H1 (cell line): ENCODE data around the gene SEPTIN7. TPM values are rescaled to one million over a fixed set of nuclear protein-coding genes. Genes with fewer than 3 reads are reported as not detected.

Experiments used
- CTCF ChIA-PET: fragments of 300-600 bp; sonication (Branson Sonifier 250); formaldehyde crosslinking; loops from one replicate; lab custom pipeline; 2021; ENCODE audit not compliant: partially characterized antibody; lab: Charles Lee
- POLR2A ChIA-PET: fragments of 300-600 bp; sonication (Branson Sonifier 250); formaldehyde crosslinking; loops from one replicate; lab custom pipeline; 2021; ENCODE audit warnings: inconsistent platforms; ENCODE audit not compliant: partially characterized antibody; lab: Charles Lee
- DNase-seq, 2 experiments: peaks; one replicate each; pipeline versions ENCODE4 v3.0.0 to v3.0.0-alpha.2; 2010 to 2022; ENCODE audit warnings: low spot score in 2 of 2, low read depth in 1 of 2, mixed read lengths in 1 of 2
- FAIRE-seq: peaks from 2 replicates; lab custom pipeline; 2011; peaks lifted over from hg19 to GRCh38; lab: Jason Lieb, UNC
- H2AFZ ChIP-seq: 2 replicates; pipeline ENCODE4 v1.8.1; 2012; ENCODE audit warnings: low read length, inconsistent platforms
- H2AK5ac ChIP-seq: 2 replicates; pipeline ENCODE4 v1.6.1; 2013; ENCODE audit warnings: low read depth, low read length
- H2BK120ac ChIP-seq: replicated peaks from 2 replicates; pipeline ENCODE3; 2013; ENCODE audit warnings: low read depth, low read length, inconsistent platforms
- H2BK12ac ChIP-seq: 2 replicates; pipeline ENCODE4 v1.6.1; 2013; ENCODE audit warnings: low read depth, low read length
- H2BK15ac ChIP-seq: 2 replicates; pipeline ENCODE4 v1.6.1; 2013; ENCODE audit warnings: low read length
- H2BK20ac ChIP-seq: 2 replicates; pipeline ENCODE4 v1.6.1; 2013; ENCODE audit warnings: low read length
- H2BK5ac ChIP-seq: 2 replicates; pipeline ENCODE4 v1.6.1; 2013; ENCODE audit warnings: low read depth, low read length
- H3K14ac ChIP-seq: 2 replicates; pipeline ENCODE4 v1.6.1; 2013; ENCODE audit warnings: inconsistent platforms; ENCODE audit not compliant: insufficient read length
- H3K18ac ChIP-seq: 2 replicates; pipeline ENCODE4 v1.6.1; 2013; ENCODE audit warnings: low read length; ENCODE audit errors: extremely low read depth
- H3K23ac ChIP-seq: 2 replicates; pipeline ENCODE4 v1.6.1; 2013; ENCODE audit warnings: inconsistent platforms; ENCODE audit not compliant: insufficient read length
- H3K23me2 ChIP-seq: 2 replicates; pipeline ENCODE4 v1.6.1; 2013; ENCODE audit warnings: low read depth, low read length
- H3K27ac ChIP-seq: 2 replicates; pipeline ENCODE4 v1.6.1; 2011; ENCODE audit warnings: low read depth, low read length, inconsistent platforms
- H3K27me3 ChIP-seq, 4 experiments: replicated peaks in 1 of 4; 1 replicate in 1 of 4; 2 replicates in 3 of 4; pipeline versions ENCODE4 v1.6.1 to v1.8.1; 2011 to 2013; ENCODE audit warnings: low read length in 3 of 4, mild to moderate bottlenecking in 3 of 4, inconsistent platforms in 2 of 4, mixed read lengths in 2 of 4, moderate library complexity in 1 of 4; ENCODE audit not compliant: control insufficient read depth in 3 of 4, insufficient read depth in 3 of 4; ENCODE audit errors: extremely low read depth in 1 of 4
- H3K36me3 ChIP-seq, 4 experiments: 2 replicates each; pipeline versions ENCODE4 v1.6.1 to v1.8.1; 2011 to 2013; ENCODE audit warnings: mild to moderate bottlenecking in 4 of 4, low read length in 3 of 4, moderate library complexity in 2 of 4, control low read depth in 1 of 4, inconsistent platforms in 1 of 4; ENCODE audit not compliant: insufficient read depth in 4 of 4, control insufficient read depth in 2 of 4
- H3K4ac ChIP-seq: replicated peaks from 2 replicates; pipeline ENCODE3; 2013; ENCODE audit warnings: low read length, low read depth, mixed read lengths, inconsistent platforms; ENCODE audit not compliant: insufficient read length
- H3K4me1 ChIP-seq, 4 experiments: replicated peaks in 1 of 4; 1 replicate in 1 of 4; 2 replicates in 3 of 4; pipeline versions ENCODE4 v1.6.1 to v1.8.1; 2011 to 2013; ENCODE audit warnings: low read length in 3 of 4, inconsistent platforms in 2 of 4, mixed read lengths in 1 of 4; ENCODE audit not compliant: insufficient read depth in 4 of 4, control insufficient read depth in 3 of 4
- H3K4me2 ChIP-seq, 2 experiments: 2 replicates each; pipeline versions ENCODE4 v1.6.1 to v1.8.1; 2011 to 2013; ENCODE audit warnings: low read depth in 2 of 2, low read length in 2 of 2, control low read depth in 1 of 2, inconsistent platforms in 1 of 2, mild to moderate bottlenecking in 1 of 2; ENCODE audit not compliant: insufficient read depth in 1 of 2
- H3K4me3 ChIP-seq, 4 experiments: fragments of 200-600, 300-600 bp in 1 of 4; sonication (generic), shearing (Covaris generic), sonication (Bioruptor Twin) in 1 of 4; 2 replicates each; pipeline versions ENCODE4 v1.5.1 to v1.8.1; 2011 to 2016; ENCODE audit warnings: low read length in 4 of 4, low read depth in 3 of 4, control low read depth in 2 of 4, inconsistent platforms in 2 of 4, mild to moderate bottlenecking in 2 of 4, mixed read lengths in 1 of 4, moderate library complexity in 1 of 4; ENCODE audit not compliant: insufficient read depth in 2 of 4; ENCODE audit errors: extremely low read depth in 1 of 4
- H3K56ac ChIP-seq: replicated peaks from 2 replicates; pipeline ENCODE3; 2013; ENCODE audit warnings: low read depth, mild to moderate bottlenecking, mixed read lengths, low read length, inconsistent platforms; ENCODE audit not compliant: insufficient read length
- H3K79me1 ChIP-seq: 2 replicates; pipeline ENCODE4 v1.6.1; 2013; ENCODE audit warnings: low read depth, low read length, control low read depth
- H3K79me2 ChIP-seq, 2 experiments: 2 replicates each; pipeline versions ENCODE4 v1.6.1 to v1.8.1; 2012 to 2013; ENCODE audit warnings: low read length in 2 of 2, mild to moderate bottlenecking in 2 of 2, inconsistent platforms in 1 of 2; ENCODE audit not compliant: insufficient read depth in 2 of 2, control insufficient read depth in 1 of 2
- H3K9ac ChIP-seq, 4 experiments: replicated peaks in 1 of 4; 1 replicate in 1 of 4; 2 replicates in 3 of 4; pipeline versions ENCODE4 v1.6.1 to v1.8.1; 2011 to 2013; ENCODE audit warnings: low read depth in 3 of 4, low read length in 3 of 4, control low read depth in 2 of 4, mild to moderate bottlenecking in 2 of 4, moderate library complexity in 2 of 4, inconsistent platforms in 1 of 4; ENCODE audit errors: extremely low read depth in 1 of 4
- H3K9me3 ChIP-seq, 2 experiments: 2 replicates each; pipeline versions ENCODE4 v1.6.1 to v1.8.1; 2012 to 2013; ENCODE audit warnings: mild to moderate bottlenecking in 2 of 2, moderate library complexity in 2 of 2, control low read depth in 1 of 2, inconsistent platforms in 1 of 2, low read depth in 1 of 2, low read length in 1 of 2, mixed read lengths in 1 of 2; ENCODE audit not compliant: insufficient read depth in 2 of 2
- H4K20me1 ChIP-seq, 2 experiments: replicated peaks in 1 of 2; 2 replicates each; pipeline versions ENCODE3 to v1.8.1; 2011 to 2013; ENCODE audit warnings: inconsistent platforms in 2 of 2, low read length in 2 of 2, mild to moderate bottlenecking in 1 of 2; ENCODE audit not compliant: insufficient read depth in 2 of 2, control insufficient read depth in 1 of 2
- H4K5ac ChIP-seq: 2 replicates; pipeline ENCODE4 v1.6.1; 2013; ENCODE audit warnings: low read length, low read depth, mixed read lengths, inconsistent platforms; ENCODE audit not compliant: insufficient read length
- H4K8ac ChIP-seq: 2 replicates; pipeline ENCODE4 v1.8.0; 2013; ENCODE audit warnings: mild to moderate bottlenecking, moderate library complexity, low read length, inconsistent platforms; ENCODE audit not compliant: insufficient read depth; ENCODE audit errors: extremely low read depth
- H4K91ac ChIP-seq: replicated peaks from 2 replicates; pipeline ENCODE3; 2013; ENCODE audit warnings: low read length, mixed read lengths, inconsistent platforms; ENCODE audit not compliant: insufficient read length
- BACH1 ChIP-seq: IDR thresholded peaks from 2 replicates; pipeline ENCODE4 v1.6.1; 2012; ENCODE audit warnings: low read length, improper control_type of control experiment
- CHD2 ChIP-seq: IDR thresholded peaks from 2 replicates; pipeline ENCODE4 v1.6.1; 2012; ENCODE audit warnings: low read length, improper control_type of control experiment
- CREB1 ChIP-seq: IDR thresholded peaks from 2 replicates; pipeline ENCODE4 v1.6.1; 2012; ENCODE audit warnings: inconsistent platforms
- JUN ChIP-seq: IDR thresholded peaks from 2 replicates; pipeline ENCODE4 v1.6.1; 2011; ENCODE audit warnings: low read depth, mild to moderate bottlenecking, improper control_type of control experiment, low read length
- SAP30 ChIP-seq: fragments of 300-600 bp; sonication (generic); IDR thresholded peaks from 2 replicates; pipeline ENCODE4 v1.7.1; 2012; ENCODE audit warnings: low read length, moderate library complexity, mild to moderate bottlenecking, inconsistent platforms; ENCODE audit not compliant: insufficient read depth, insufficient replicate concordance
- WGBS, 2 experiments: shearing (Covaris generic) in 1 of 2; methylation state at CpG; one replicate each; pipeline versions ENCODE4 v1.1.6 to v1.1.7; 2013 to 2015; ENCODE audit warnings: low lambda C conversion rate in 2 of 2, mixed read lengths in 2 of 2, inconsistent platforms in 1 of 2, low coverage in 1 of 2, missing lambda C conversion rate in 1 of 2; ENCODE audit not compliant: insufficient replicate concordance in 2 of 2, insufficient coverage in 1 of 2, insufficient read length in 1 of 2; ENCODE audit errors: extremely low coverage in 1 of 2, missing lambda C conversion rate in 1 of 2; 5-methylcytosine and 5-hydroxymethylcytosine counted together
- polyA plus RNA-seq, 7 experiments: library from polyadenylated mRNA; depleted of rRNA in 3 of 7; stranded (reverse) in 5 of 7; unstranded in 2 of 7; fragments of >200 nt in 5 of 7; fragments of 200-250 nt in 2 of 7; gene quantifications; 1 replicate in 5 of 7; 2 replicates in 1 of 7; 4 replicates in 1 of 7; pipeline versions ENCODE4 v1.2.1 to v1.2.3, GENCODE V29; 2011 to 2013; ENCODE audit warnings: missing spikeins in 2 of 7, mixed read lengths in 2 of 7
- total RNA-seq: library from RNA; stranded (reverse); fragmentation: NEBNext Ultra II Directional; extraction: Animal tissue kit (Norgen Biotek cat#: 25700); gene quantifications from 2 replicates; pipeline ENCODE4 v1.2.1, GENCODE V29; 2021

SEPTIN7 gene
- total and polyA plus RNA-seq, 2 of the 8 experiments (the other 6 are each of a cell fraction or from before 2014, with no cell fraction given): 85.3 to 183 TPM

DNA sequence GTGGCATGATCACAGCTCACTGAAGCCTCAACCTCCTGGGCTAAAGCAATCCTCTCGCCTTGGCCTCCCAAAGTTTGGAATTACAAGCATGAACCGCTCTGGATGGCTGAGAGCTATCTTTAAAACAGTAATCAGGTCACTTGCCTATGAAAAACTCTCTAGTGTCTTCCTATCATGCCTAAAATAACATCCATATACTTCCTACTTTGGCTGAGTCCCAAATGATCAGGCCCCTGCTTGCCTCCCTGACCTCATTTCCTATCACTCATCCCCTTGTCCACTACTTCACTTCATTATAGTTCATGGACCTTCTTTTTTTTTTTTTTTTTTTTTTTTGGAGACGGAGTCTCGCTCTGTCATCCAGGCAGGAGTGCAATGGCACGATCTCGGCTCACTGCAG is 28.0 kb downstream of the SEPTIN7 start:
- no peak overlapping the region for H3K4me3 ChIP-seq
- POLR2A ChIA-PET: interaction anchor here (0.6 kb wide), 1 partner anchor 14 kb away, joined by 3 read pairs; no protein-coding TSS in a partner anchor
- WGBS, 2 experiments: 90% methylated on average over 4 of the region's 6 CpGs; no CpG with 5 or more reads in 1 of the 2 experiments

More for the DNA sequence above, 28.0 kb downstream of the SEPTIN7 start:
- H3K36me3 ChIP-seq: peaks cover 0 to 8% (median 0%) of the 10 kb centered on the region in 4 experiments; a peak in 2 of 8 replicates
- no peak overlapping the region for H3K27ac ChIP-seq
- H2BK5ac ChIP-seq: no peak overlapping the region; the same call in 1 of the 2 replicates
- H4K91ac ChIP-seq: no peak overlapping the region
- H3K4ac ChIP-seq: no peak overlapping the region
- no peaks in the 10 kb centered on the region for H3K27me3 ChIP-seq
- TF ChIP-seq CHD2 (no peak), BACH1 (no peak), CREB1 (no peak), SAP30 (no peak), JUN (no peak)
- TF ChIP-seq, all 59 proteins: peak for 0
- Histone ChIP-seq H3K9me3 (no peaks in the 10 kb centered on the region), H2AK5ac (0 out of 2 replicates have a peak overlapping the region, but pooled peaks have one; percentile 82), H3K4me1 (no peaks in the 10 kb centered on the region), H3K79me2 (peaks cover 0 to 97% of the 10 kb centered on the region in 2 experiments; a peak in 3 of 4 replicates), H2BK12ac (no peak overlapping the region), H2BK15ac (no peak overlapping the region), H4K5ac (no peak overlapping the region), H3K23ac (no peak overlapping the region), H4K8ac (no peak overlapping the region), H3K18ac (no peak overlapping the region), H3K14ac (no peak overlapping the region), H2AFZ (no peak overlapping the region), H3K9ac (no peak overlapping the region), H4K20me1 (peaks cover 3 to 4% of the 10 kb centered on the region in 2 experiments), H3K79me1 (no peaks in the 10 kb centered on the region; the same call in 1 of the 2 replicates), H3K23me2 (no peaks in the 10 kb centered on the region), H2BK120ac (no peak overlapping the region), H2BK20ac (no peak overlapping the region), H3K56ac (no peak overlapping the region), H3K4me2 (no peak overlapping the region)
- no peak for DNase-seq
- no peak for FAIRE-seq
- CTCF ChIA-PET: interaction anchor here (1.4 to 1.7 kb wide), 2 partner anchors 10 to 119 kb away, joined by 4 read pairs; no protein-coding TSS in a partner anchor
